ENCODE measurements around the gene GDPGP1. TPM values are rescaled to one million over a fixed set of nuclear protein-coding genes. Genes with fewer than 3 reads are reported as not detected.

Gene GDPGP1
- polyA plus RNA-seq, 1 donor from 2014 or later = 4.3 TPM

DNA sequence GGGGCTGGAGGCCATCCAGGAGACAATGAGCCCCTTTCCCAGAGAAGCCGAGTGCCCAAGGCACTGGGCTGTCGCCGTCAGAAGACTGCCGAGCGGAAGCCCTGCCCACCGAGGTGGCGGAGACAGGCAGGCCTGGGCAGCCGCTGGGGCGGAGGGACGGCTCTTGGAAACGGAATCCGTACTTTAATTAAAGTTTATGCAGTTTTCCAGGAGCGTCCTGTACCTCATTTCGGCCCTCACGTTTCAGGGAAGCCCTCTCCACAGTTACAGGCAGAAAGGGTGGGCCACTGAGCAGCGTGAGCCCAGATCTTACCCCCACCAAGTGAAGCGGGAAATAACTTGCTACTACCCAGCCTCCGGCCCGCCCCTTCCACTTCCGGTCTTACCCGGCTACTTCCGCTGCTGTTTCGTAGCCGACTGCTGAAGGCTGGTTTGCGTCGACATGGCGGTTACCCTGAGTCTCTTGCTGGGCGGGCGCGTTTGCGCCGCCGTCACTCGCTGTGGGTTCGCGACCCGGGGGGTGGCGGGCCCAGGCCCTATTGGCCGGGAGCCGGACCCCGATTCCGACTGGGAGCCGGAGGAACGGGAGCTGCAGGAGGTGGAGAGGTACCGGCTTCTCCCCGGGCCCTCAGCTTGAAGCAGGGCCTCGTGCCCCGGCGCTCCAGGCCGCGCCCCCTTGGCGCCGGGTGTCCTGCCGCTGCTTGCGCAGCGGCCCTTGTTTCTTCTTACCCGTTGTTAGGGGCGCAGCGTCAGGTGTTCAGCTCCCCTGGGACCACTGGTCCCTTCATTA is 31.5 kb downstream of the GDPGP1 start, which contains the start of gene NGRN:
NGRN (plus strand) TSS at position 402 of the 790 bp plus-strand sequence; CDS start at position 443, 41 bp downstream.
- peak within 1 kb of the TSS; percentile 95 for H3K4me2 ChIP-seq (ENCODE audit: low read length)
- peak within 1 kb of the TSS; percentile 74 for H2AFZ ChIP-seq (ENCODE audit: low read depth, low read length)
- peaks cover 4% of the 10 kb centered on the region for H4K20me1 ChIP-seq (ENCODE audit: insufficient read depth)
- no peak for TF ChIP-seq EZH2 (IDR thresholded peaks at IDR 0.05; ENCODE audit: borderline replicate concordance, insufficient read depth, low read length, poor library complexity, severe bottlenecking)
- peak; percentile 90 for TF ChIP-seq POLR2AphosphoS5 (IDR thresholded peaks at IDR 0.05)
- peak; percentile 77 for TF ChIP-seq TAF1 (IDR thresholded peaks at IDR 0.05; ENCODE audit: low read depth)
- TF ChIP-seq, protein P1, sequence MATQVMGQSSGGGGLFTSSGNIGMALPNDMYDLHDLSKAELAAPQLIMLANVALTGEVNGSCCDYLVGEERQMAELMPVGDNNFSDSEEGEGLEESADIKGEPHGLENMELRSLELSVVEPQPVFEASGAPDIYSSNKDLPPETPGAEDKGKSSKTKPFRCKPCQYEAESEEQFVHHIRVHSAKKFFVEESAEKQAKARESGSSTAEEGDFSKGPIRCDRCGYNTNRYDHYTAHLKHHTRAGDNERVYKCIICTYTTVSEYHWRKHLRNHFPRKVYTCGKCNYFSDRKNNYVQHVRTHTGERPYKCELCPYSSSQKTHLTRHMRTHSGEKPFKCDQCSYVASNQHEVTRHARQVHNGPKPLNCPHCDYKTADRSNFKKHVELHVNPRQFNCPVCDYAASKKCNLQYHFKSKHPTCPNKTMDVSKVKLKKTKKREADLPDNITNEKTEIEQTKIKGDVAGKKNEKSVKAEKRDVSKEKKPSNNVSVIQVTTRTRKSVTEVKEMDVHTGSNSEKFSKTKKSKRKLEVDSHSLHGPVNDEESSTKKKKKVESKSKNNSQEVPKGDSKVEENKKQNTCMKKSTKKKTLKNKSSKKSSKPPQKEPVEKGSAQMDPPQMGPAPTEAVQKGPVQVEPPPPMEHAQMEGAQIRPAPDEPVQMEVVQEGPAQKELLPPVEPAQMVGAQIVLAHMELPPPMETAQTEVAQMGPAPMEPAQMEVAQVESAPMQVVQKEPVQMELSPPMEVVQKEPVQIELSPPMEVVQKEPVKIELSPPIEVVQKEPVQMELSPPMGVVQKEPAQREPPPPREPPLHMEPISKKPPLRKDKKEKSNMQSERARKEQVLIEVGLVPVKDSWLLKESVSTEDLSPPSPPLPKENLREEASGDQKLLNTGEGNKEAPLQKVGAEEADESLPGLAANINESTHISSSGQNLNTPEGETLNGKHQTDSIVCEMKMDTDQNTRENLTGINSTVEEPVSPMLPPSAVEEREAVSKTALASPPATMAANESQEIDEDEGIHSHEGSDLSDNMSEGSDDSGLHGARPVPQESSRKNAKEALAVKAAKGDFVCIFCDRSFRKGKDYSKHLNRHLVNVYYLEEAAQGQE (IDR thresholded peaks at IDR 0.05; ENCODE audit: borderline replicate concordance) = peak; percentile 86
- TF ChIP-seq RAD21 (conservative IDR thresholded peaks at IDR 0.05) = peak; percentile 21
- peak; percentile 88 for TF ChIP-seq MXI1 (conservative IDR thresholded peaks at IDR 0.05; ENCODE audit: poor library complexity, severe bottlenecking)
- TF ChIP-seq, protein P2, sequence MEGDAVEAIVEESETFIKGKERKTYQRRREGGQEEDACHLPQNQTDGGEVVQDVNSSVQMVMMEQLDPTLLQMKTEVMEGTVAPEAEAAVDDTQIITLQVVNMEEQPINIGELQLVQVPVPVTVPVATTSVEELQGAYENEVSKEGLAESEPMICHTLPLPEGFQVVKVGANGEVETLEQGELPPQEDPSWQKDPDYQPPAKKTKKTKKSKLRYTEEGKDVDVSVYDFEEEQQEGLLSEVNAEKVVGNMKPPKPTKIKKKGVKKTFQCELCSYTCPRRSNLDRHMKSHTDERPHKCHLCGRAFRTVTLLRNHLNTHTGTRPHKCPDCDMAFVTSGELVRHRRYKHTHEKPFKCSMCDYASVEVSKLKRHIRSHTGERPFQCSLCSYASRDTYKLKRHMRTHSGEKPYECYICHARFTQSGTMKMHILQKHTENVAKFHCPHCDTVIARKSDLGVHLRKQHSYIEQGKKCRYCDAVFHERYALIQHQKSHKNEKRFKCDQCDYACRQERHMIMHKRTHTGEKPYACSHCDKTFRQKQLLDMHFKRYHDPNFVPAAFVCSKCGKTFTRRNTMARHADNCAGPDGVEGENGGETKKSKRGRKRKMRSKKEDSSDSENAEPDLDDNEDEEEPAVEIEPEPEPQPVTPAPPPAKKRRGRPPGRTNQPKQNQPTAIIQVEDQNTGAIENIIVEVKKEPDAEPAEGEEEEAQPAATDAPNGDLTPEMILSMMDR (IDR thresholded peaks at IDR 0.05; ENCODE audit: poor library complexity, severe bottlenecking) = no peak
- TF ChIP-seq SMC3 (conservative IDR thresholded peaks at IDR 0.05; ENCODE audit: poor library complexity) = peak; percentile 33
- peak; percentile 9 for TF ChIP-seq EP300 (conservative IDR thresholded peaks at IDR 0.05; ENCODE audit: poor library complexity, severe bottlenecking)
- H3K4me3 ChIP-seq (ENCODE audit: low read length) = peak within 1 kb of the TSS; percentile 78
- H3K9ac ChIP-seq (ENCODE audit: low read length) = peak within 1 kb of the TSS; percentile 92
- peak within 1 kb of the TSS; percentile 94 for H3K27ac ChIP-seq (ENCODE audit: low read length)
- no peaks in the 10 kb centered on the region for H3K36me3 ChIP-seq (ENCODE audit: insufficient read depth, low read length)
- no peaks in the 10 kb centered on the region for H3K9me2 ChIP-seq (ENCODE audit: insufficient read depth, low read length)
- no peaks in the 10 kb centered on the region for H3K27me3 ChIP-seq (ENCODE audit: insufficient read depth, low read depth, low read length)
- peaks cover 3% of the 10 kb centered on the region for H3F3A ChIP-seq (ENCODE audit: insufficient read depth, low read length, poor library complexity, severe bottlenecking)
- H3K9me3 ChIP-seq (ENCODE audit: low read length) = no peaks in the 10 kb centered on the region
- peaks cover 46% of the 10 kb centered on the region for H3K79me2 ChIP-seq (replicated peaks; ENCODE audit: insufficient read depth, low read length)

DNA sequence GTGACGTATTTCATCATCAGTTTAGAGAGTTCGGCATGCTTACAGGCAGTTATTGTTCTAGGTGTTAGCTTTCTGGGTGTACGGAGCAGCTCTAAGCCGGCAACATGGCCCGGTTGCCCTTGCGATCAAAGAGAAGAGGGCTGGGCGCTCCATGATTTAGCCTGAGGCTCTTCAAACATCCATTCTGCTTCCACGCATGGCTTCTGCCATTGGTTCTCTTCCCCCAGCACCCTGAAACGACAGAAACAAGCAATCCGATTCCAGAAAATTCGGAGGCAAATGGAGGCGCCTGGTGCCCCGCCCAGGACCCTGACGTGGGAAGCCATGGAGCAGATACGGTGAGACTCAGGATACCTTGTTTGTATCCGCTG is 32.0 kb downstream of the GDPGP1 start:
- H3K9ac ChIP-seq (ENCODE audit: low read length) = peak overlapping the region; percentile 92
- peak overlapping the region; percentile 88 for H3K4me2 ChIP-seq (ENCODE audit: low read length)
- no peaks in the 10 kb centered on the region for H3K36me3 ChIP-seq (ENCODE audit: insufficient read depth, low read length)
- H3K9me2 ChIP-seq (ENCODE audit: insufficient read depth, low read length) = no peaks in the 10 kb centered on the region
- TF ChIP-seq, protein P2 (IDR thresholded peaks at IDR 0.05; ENCODE audit: poor library complexity, severe bottlenecking) = no peak
- no peak for TF ChIP-seq SMC3 (conservative IDR thresholded peaks at IDR 0.05; ENCODE audit: poor library complexity)
- TF ChIP-seq, protein P1 (IDR thresholded peaks at IDR 0.05; ENCODE audit: borderline replicate concordance) = no peak
- no peak for TF ChIP-seq EP300 (conservative IDR thresholded peaks at IDR 0.05; ENCODE audit: poor library complexity, severe bottlenecking)
- no peak for TF ChIP-seq RAD21 (conservative IDR thresholded peaks at IDR 0.05)
- peak; percentile 1 for TF ChIP-seq MXI1 (conservative IDR thresholded peaks at IDR 0.05; ENCODE audit: poor library complexity, severe bottlenecking)
- peaks cover 49% of the 10 kb centered on the region for H3K79me2 ChIP-seq (replicated peaks; ENCODE audit: insufficient read depth, low read length)
- peak overlapping the region; percentile 74 for H2AFZ ChIP-seq (ENCODE audit: low read depth, low read length)
- H3K9me3 ChIP-seq (ENCODE audit: low read length) = no peaks in the 10 kb centered on the region
- peak overlapping the region; percentile 78 for H3K4me3 ChIP-seq (ENCODE audit: low read length)
- H3F3A ChIP-seq (ENCODE audit: insufficient read depth, low read length, poor library complexity, severe bottlenecking) = peaks cover 3% of the 10 kb centered on the region
- H3K27ac ChIP-seq (ENCODE audit: low read length) = peak overlapping the region; percentile 94
- no peaks in the 10 kb centered on the region for H3K27me3 ChIP-seq (ENCODE audit: insufficient read depth, low read depth, low read length)
- peaks cover 4% of the 10 kb centered on the region for H4K20me1 ChIP-seq (ENCODE audit: insufficient read depth)

All from neural cell (in vitro differentiated cells).